CD4-positive, alpha-beta T cell treated with Interleukin-6 for 4 hours (primary cell): ENCODE data around the gene NOCT.
"Not testable (repeated sequence)": the region's sequence is repeated elsewhere in the genome, so short reads cannot be mapped to it uniquely, and the experiment has no call there.

Experiments used
- DNase-seq: peaks from one replicate; pipeline ENCODE4 v3.0.0-alpha.2; 2020; ENCODE audit warnings: mixed read lengths

Gene NOCT

GRCh38 chr4:139053909-139054308 is 38.3 kb downstream of the NOCT start:
- DNase-seq: no peak

- DNase-seq: no peak
Measured at GRCh38 chr4:139054791-139055505, 39.4 kb downstream of the NOCT start.

- DNase-seq: not testable (repeated sequence)
Measured at GRCh38 chr4:139059026-139059425, 43.4 kb downstream of the NOCT start.

GRCh38 chr4:139060591-139060990 is 45.0 kb downstream of the NOCT start:
- no peak for DNase-seq

- DNase-seq: no peak
Measured at GRCh38 chr4:139076016-139076744, 60.6 kb downstream of the NOCT start.

- DNase-seq: no peak
Measured at GRCh38 chr4:139077567-139078355, 62.2 kb downstream of the NOCT start.

GRCh38 chr4:139078926-139079325 is 63.3 kb downstream of the NOCT start:
- DNase-seq: no peak

GRCh38 chr4:139082750-139083606 is 67.4 kb downstream of the NOCT start:
- DNase-seq: peak; percentile 92

GRCh38 chr4:139083607-139083955 is 68.0 kb downstream of the NOCT start:
- peak; percentile 68 for DNase-seq

GRCh38 chr4:139083956-139084803 is 68.6 kb downstream of the NOCT start:
- DNase-seq: peak; percentile 88

- no peak for DNase-seq
Measured at GRCh38 chr4:139084804-139085093, 69.2 kb downstream of the NOCT start.

- no peak for DNase-seq
Measured at GRCh38 chr4:139085141-139085540, 69.6 kb downstream of the NOCT start.

GRCh38 chr4:139092271-139092670 is 76.7 kb downstream of the NOCT start:
- DNase-seq: no peak
